Progenitor cell of endocrine pancreas (in vitro differentiated cells): ENCODE results near the gene NBEA. TPM values are rescaled to one million over a fixed set of nuclear protein-coding genes. Genes with fewer than 3 reads are reported as not detected.

Experiments
- DNase-seq: peaks from one replicate; pipeline ENCODE4 v3.0.0; 2021; ENCODE audit warnings: low spot score; ENCODE audit not compliant: unreplicated experiment
- H3K27ac Mint-ChIP-seq: 2 replicates; pipeline ENCODE4 v1.8.0; 2021; ENCODE audit warnings: mild to moderate bottlenecking, moderate library complexity, mixed read lengths
- H3K27me3 Mint-ChIP-seq: 2 replicates; pipeline ENCODE4 v1.8.0; 2021; ENCODE audit warnings: mixed read lengths
- H3K36me3 Mint-ChIP-seq: 2 replicates; pipeline ENCODE4 v1.8.0; 2022; ENCODE audit warnings: mixed read lengths; ENCODE audit not compliant: insufficient read depth
- H3K4me1 Mint-ChIP-seq: 2 replicates; pipeline ENCODE4 v1.8.0; 2021; ENCODE audit warnings: low read depth, mixed read lengths
- H3K4me3 Mint-ChIP-seq: 2 replicates; pipeline ENCODE4 v1.8.0; 2021; ENCODE audit warnings: low read depth, mild to moderate bottlenecking, moderate library complexity, mixed read lengths
- H3K9me3 Mint-ChIP-seq: 2 replicates; pipeline ENCODE4 v1.8.0; 2021; ENCODE audit warnings: low read depth, mixed read lengths
- total RNA-seq: library from RNA; stranded (reverse); gene quantifications from 2 replicates; pipeline ENCODE4 v1.2.1, GENCODE V29; 2021
- TF ChIP-seq, protein P1 (sequence below): fragments of 200-600 bp; sonication (generic); IDR thresholded peaks from one replicate; pipeline ENCODE4 v1.5.0; 2021; ENCODE audit warnings: antibody characterized with exemption, mild to moderate bottlenecking; ENCODE audit not compliant: unreplicated experiment

NBEA gene
- total RNA-seq, 1 donor from 2014 or later = 21.7 TPM

DNA sequence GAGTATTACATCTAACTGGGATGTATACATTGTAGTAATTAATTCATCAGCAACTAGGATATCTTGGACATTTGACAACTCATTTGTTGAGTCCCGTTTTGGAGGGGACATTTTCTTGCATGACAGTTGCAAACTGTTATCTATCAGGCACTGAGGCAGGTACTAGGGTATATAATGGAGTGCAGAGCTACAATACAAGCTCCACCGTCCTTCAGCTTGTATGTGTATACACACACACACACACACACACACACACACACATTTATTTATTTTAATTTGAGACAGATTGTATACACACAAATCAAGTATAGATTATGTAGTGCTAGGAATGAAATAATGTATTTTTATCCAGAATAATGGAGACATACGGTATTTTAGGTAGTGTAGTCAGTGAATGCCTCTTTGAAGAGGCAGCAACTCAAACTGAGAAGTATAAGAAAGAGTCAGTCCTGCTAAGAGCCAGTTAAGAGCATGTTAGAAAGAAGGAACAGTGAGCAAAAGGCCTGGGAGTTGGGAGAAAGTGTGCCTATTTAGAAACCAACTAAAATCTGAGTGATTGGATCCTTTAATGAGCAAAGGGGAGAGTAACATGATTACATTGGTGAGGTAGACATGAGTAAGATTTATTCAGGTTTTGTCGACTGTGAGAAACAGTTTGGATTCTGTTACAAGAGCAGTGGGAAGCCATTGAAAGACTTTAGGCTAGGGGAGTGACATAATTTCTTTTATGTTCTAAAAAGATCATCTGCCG, 74.5 kb downstream of the NBEA start:
- H3K36me3 Mint-ChIP-seq = no peaks in the 10 kb centered on the region
- peak overlapping the region; percentile 11 for H3K27ac Mint-ChIP-seq
- H3K4me3 Mint-ChIP-seq = no peak overlapping the region
- DNase-seq = no peak
- no peaks in the 10 kb centered on the region for H3K27me3 Mint-ChIP-seq
- TF ChIP-seq, protein P1, sequence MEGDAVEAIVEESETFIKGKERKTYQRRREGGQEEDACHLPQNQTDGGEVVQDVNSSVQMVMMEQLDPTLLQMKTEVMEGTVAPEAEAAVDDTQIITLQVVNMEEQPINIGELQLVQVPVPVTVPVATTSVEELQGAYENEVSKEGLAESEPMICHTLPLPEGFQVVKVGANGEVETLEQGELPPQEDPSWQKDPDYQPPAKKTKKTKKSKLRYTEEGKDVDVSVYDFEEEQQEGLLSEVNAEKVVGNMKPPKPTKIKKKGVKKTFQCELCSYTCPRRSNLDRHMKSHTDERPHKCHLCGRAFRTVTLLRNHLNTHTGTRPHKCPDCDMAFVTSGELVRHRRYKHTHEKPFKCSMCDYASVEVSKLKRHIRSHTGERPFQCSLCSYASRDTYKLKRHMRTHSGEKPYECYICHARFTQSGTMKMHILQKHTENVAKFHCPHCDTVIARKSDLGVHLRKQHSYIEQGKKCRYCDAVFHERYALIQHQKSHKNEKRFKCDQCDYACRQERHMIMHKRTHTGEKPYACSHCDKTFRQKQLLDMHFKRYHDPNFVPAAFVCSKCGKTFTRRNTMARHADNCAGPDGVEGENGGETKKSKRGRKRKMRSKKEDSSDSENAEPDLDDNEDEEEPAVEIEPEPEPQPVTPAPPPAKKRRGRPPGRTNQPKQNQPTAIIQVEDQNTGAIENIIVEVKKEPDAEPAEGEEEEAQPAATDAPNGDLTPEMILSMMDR = no peak
- H3K9me3 Mint-ChIP-seq = peaks cover 5% of the 10 kb centered on the region
- no peaks in the 10 kb centered on the region for H3K4me1 Mint-ChIP-seq

DNA sequence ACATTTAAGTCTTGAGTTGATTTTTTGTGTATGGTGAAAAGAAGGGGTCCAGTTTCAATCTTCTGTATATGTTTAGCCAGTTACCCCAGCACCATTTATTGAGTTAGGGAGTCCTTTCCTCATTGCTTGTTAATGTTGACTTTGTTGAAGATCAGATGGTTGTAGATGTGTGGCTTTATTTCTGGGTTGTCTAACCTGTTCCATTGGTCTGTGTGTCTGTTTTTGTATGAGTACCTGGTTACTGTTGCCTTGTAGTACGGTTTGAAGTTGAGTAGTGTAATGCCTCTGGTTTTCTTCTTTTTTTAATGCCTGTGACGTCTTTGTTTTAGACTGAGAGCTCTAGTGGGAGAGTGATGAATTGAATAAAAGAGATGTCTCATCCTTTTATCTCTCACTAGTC, 83.2 kb downstream of the NBEA start:
- peaks cover 1% of the 10 kb centered on the region for H3K36me3 Mint-ChIP-seq
- H3K27ac Mint-ChIP-seq = no peak overlapping the region
- H3K27me3 Mint-ChIP-seq = no peaks in the 10 kb centered on the region
- no peak for DNase-seq
- H3K4me3 Mint-ChIP-seq = no peak overlapping the region
- H3K4me1 Mint-ChIP-seq = no peaks in the 10 kb centered on the region
- peaks cover 26% of the 10 kb centered on the region for H3K9me3 Mint-ChIP-seq
- TF ChIP-seq, protein P1 = no peak

DNA sequence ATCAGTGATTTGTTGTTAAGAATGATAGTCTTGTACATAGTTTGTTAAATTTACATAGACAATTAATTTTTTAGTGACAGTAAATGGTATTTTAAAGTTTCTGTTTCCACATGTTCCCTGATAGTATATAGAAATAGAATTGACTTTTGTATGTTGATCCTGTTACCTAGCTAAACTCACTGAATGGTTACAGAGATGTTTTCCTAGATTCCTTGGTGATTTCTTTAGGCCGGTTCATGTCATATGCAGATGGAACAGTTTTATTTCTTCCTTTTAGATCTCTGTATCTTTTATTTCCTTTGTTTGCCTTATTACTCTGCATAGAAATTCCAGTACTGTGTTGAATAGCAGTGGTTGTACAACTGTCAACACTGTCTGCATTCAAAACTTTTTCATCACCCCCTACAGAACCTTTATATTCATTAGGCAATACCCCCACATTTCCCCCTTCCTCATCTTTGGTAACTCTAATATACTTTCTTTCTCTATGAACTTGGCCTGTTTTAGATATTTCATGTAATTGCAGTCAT, 86.3 kb downstream of the NBEA start:
- Mint-ChIP-seq H3K9me3 (peaks cover 40% of the 10 kb centered on the region), H3K27ac (no peak overlapping the region), H3K4me1 (no peaks in the 10 kb centered on the region), H3K27me3 (no peaks in the 10 kb centered on the region), H3K36me3 (peaks cover 16% of the 10 kb centered on the region), H3K4me3 (no peak overlapping the region)
- TF ChIP-seq, protein P1 = no peak
- DNase-seq = no peak

DNA sequence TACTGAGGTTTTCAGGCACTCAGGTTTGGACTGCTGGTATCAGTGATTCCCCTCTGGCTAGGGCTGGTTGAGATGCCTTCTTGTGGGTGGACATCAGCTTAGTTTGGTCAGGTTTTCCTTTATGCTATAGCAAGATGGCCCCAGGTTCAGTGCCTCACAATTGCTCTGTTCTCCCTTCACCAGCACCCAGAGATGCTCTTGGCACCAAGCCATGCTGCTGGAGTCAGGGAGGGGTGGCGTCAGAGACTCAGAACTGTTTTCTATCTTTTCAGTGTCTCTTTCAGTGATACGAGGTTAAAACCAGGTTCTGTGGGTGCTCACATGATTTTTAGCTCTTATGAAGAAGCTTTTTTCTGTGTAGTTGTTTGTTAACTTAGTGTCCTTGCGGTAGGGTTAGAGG, 96.9 kb downstream of the NBEA start:
- TF ChIP-seq, protein P1 = no peak
- Mint-ChIP-seq H3K27me3 (no peaks in the 10 kb centered on the region), H3K4me3 (no peak overlapping the region), H3K36me3 (peaks cover under 1% of the 10 kb centered on the region), H3K4me1 (no peaks in the 10 kb centered on the region), H3K27ac (peak overlapping the region; percentile 3), H3K9me3 (peaks cover 23% of the 10 kb centered on the region)
- DNase-seq = no peak

DNA sequence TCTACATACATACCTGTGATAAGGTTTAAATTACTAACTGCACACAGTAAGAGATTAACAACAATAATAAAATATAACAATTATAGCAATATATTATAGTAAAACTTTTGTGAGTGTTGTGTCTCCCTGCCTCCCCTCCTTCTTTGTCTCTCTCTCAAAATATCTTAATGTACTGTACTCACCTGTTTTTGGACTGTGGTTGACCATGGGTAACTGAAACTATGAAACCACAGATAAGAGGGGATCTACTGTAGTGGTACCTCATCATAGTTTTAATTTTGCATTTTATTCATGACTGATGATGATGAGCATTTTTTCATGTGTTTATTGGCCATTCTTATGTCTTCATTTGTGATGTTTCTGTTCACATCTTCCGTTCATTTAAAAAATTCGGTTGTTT, 104.5 kb downstream of the NBEA start:
- TF ChIP-seq, protein P1 = no peak
- H3K27ac Mint-ChIP-seq = no peak overlapping the region
- H3K36me3 Mint-ChIP-seq = peaks cover 2% of the 10 kb centered on the region
- no peak overlapping the region for H3K4me3 Mint-ChIP-seq
- no peaks in the 10 kb centered on the region for H3K4me1 Mint-ChIP-seq
- H3K9me3 Mint-ChIP-seq = no peaks in the 10 kb centered on the region
- no peak for DNase-seq
- no peaks in the 10 kb centered on the region for H3K27me3 Mint-ChIP-seq
